ENCODE data around the gene ARL13A. TPM values are rescaled to one million over a fixed set of nuclear protein-coding genes. Genes with fewer than 3 reads are reported as not detected.

ARL13A gene
- total RNA-seq (2014; rRNA removed; shearing (Covaris generic); ENCODE audit: low replicate concordance): 0.86 TPM in 1 of 2 replicates, not detected in the other

DNA sequence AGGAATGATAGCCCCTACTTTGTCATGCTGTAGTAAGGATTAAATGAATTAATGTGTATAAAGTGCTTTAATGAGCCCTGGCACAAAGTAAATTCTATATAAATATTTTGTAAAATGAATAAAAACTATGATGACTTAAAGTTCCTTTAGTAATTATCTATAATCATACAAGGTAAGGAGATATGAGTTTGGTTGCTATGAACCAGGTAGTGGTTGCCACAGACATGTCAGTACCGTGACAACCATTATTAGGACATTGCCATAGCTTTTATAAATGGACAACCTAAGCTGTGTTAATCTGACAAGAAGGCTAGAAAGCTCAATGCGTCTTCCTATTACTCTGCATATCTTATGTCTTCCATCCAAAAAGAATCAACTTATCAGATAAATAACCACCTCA, at the start of gene ARL13A:
ARL13A (plus strand) TSS at position 301 of the 400 bp plus-strand sequence. CDS start 3,982 bp downstream, outside the sequence.
- no peak for DNase-seq
- Histone ChIP-seq H3K4me3 (no peak within 1 kb of the TSS), H3K36me3 (no peaks in the 10 kb centered on the region), H3K27me3 (no peaks in the 10 kb centered on the region), H3K9me3 (no peaks in the 10 kb centered on the region)

DNA sequence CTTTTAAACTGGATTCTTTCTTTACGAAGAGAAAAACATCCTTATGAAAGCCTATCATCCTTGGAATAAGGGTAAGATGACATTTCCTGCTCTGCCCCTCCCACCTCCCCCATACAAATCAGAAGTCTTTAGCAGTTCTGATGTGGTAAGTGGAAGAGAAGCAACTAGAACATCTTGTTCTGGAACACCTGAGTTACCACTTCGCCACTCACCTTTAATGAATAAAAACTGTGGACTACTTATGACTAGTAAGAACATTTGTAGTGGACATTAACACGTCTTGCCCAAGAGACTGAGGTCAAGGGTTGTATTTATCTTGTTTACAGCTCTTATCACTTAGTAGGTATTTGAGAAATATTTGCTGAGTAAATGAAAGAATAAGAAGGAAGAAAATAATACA, 45.1 kb upstream of the ARL13A start:
- Histone ChIP-seq H3K36me3 (no peaks in the 10 kb centered on the region), H3K27me3 (no peaks in the 10 kb centered on the region), H3K4me3 (no peak overlapping the region), H3K9me3 (no peaks in the 10 kb centered on the region)
- DNase-seq: no peak

DNA sequence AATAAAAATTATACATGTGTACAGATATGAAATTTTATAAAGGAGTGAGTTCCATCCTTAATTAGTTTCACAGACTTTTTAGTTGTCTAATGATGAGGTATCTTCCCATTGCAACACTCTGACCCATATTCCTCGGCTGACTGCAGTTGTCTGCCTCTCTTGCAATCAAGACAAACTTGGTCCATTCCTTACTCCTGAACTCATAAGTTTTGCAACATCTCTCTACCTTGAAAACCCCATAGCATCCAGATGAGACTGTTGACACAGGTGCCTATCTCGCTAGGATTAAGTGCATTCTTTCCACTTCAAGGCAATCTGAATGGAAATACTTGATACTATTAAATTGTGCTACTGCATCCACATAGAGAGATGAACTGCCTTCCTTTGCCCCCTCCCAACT, 43.1 kb upstream of the ARL13A start:
- Histone ChIP-seq H3K4me3 (no peak overlapping the region), H3K27me3 (no peaks in the 10 kb centered on the region), H3K36me3 (no peaks in the 10 kb centered on the region), H3K9me3 (no peaks in the 10 kb centered on the region)
- DNase-seq: no peak

DNA sequence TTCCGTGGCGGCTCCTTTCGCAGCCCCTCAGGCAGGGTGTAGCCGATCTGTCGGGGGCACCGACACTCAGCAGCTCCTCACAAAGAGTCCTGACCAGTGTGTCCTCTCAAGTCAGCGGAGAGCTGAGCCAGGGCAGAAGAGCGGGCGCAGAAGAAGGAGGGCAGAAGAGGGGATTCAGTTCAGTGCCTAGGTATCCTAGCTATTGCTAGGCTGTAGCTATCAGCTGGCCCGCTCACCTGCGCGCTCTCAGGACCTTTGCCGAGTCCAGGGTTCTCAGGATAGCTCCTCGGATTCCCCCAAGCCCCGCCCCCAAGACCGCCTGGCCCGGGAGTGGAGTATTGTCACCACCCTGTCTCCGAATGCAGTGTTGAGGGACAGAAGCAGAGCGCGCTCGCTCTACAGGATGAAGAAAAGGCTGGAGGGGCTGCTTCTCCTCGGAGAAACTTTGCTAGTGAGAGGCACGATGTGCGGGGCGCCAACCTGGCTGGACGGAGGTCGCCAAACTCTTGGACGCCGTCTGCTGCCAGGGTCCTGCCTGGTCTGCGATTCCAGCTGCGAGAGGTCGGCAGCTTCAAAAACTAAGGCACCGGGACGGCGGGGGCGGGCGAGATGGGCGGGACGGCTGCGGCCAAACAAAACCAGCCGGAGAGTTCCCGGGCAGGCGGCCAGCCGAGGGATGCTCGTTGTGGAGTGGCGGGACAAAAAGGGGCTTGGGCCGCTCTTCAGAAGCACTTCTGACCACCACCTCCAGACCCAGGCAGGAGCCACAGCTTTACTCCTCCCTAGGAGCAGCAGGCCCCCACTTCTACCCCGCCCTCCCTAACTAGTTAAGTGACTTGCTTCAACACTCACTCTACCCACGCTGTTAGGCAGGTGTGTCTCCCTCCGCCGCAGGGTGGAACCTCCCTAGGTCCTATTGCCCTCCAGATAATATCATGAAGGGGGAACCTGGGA, 40.6 kb upstream of the ARL13A start, which contains the start of gene XKRX:
XKRX (minus strand) TSS at position 258 of the 954 bp plus-strand sequence. CDS start 613 bp downstream, outside the sequence.
- DNase-seq: peak; percentile 45
- H3K4me3 ChIP-seq: peak within 1 kb of the TSS; percentile 10
- H3K27me3 ChIP-seq: no peaks in the 10 kb centered on the region
- no peaks in the 10 kb centered on the region for H3K36me3 ChIP-seq
- H3K9me3 ChIP-seq: no peaks in the 10 kb centered on the region

DNA sequence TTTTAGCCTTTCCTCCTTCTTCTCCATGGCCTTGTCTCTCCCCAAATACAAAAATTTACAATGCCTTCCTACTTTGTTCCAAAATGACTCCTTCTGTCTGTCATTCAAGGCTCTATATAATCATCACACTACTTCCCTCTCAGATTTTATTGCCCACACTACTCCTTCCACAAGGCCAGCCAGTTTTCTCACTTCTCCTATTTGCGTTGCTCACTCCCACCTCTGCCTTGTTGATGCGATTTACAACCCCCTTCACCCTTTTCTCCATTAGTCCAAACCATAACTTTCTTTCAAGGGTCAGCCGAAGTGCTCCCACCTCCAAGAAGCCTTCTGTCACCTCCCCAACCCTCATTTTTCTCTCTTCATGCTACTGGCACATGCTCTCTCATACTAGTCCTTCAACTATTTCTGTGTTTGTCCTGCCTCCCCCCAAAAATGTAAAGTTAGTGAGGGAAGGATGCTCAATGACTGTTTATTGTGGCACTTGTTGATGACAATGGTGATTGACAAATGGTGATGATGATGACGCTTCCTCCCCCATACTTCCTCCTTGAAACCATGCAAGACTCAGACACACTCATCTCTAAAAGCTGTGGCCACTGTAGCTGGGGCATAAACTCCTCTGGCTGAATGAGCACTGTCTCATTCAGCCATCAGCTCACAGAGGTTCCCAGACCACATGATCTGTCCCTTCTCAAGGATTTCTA, 38.1 kb upstream of the ARL13A start:
- H3K27me3 ChIP-seq: no peaks in the 10 kb centered on the region
- H3K9me3 ChIP-seq: no peaks in the 10 kb centered on the region
- no peak overlapping the region for H3K4me3 ChIP-seq
- no peak for DNase-seq
- H3K36me3 ChIP-seq: no peaks in the 10 kb centered on the region

GRCh38 chrX:100931925-100932285, 37.6 kb upstream of the ARL13A start:
- Histone ChIP-seq H3K36me3 (no peaks in the 10 kb centered on the region), H3K4me3 (no peak overlapping the region), H3K27me3 (no peaks in the 10 kb centered on the region), H3K9me3 (no peaks in the 10 kb centered on the region)
- DNase-seq: no peak

GRCh38 chrX:100935767-100936166, 33.7 kb upstream of the ARL13A start:
- H3K36me3 ChIP-seq: no peaks in the 10 kb centered on the region
- no peaks in the 10 kb centered on the region for H3K27me3 ChIP-seq
- H3K9me3 ChIP-seq: no peaks in the 10 kb centered on the region
- no peak overlapping the region for H3K4me3 ChIP-seq
- DNase-seq: no peak

- DNase-seq: no peak
- Histone ChIP-seq H3K4me3 (no peak overlapping the region), H3K9me3 (no peaks in the 10 kb centered on the region), H3K36me3 (no peaks in the 10 kb centered on the region), H3K27me3 (no peaks in the 10 kb centered on the region)
These were observed 30.2 kb upstream of the ARL13A start for GRCh38 chrX:100939333-100939732.

GRCh38 chrX:100944601-100945000, 24.9 kb upstream of the ARL13A start:
- H3K4me3 ChIP-seq: no peak overlapping the region
- H3K36me3 ChIP-seq: no peaks in the 10 kb centered on the region
- no peaks in the 10 kb centered on the region for H3K9me3 ChIP-seq
- H3K27me3 ChIP-seq: no peaks in the 10 kb centered on the region
- peak; percentile 21 for DNase-seq

GRCh38 chrX:100946299-100946927, 23.1 kb upstream of the ARL13A start:
- Histone ChIP-seq H3K4me3 (no peak overlapping the region), H3K36me3 (no peaks in the 10 kb centered on the region), H3K9me3 (no peaks in the 10 kb centered on the region), H3K27me3 (no peaks in the 10 kb centered on the region)
- DNase-seq: peak; percentile 13

GRCh38 chrX:100948557-100948956, 21.0 kb upstream of the ARL13A start:
- no peak for DNase-seq
- H3K9me3 ChIP-seq: no peaks in the 10 kb centered on the region

GRCh38 chrX:100962811-100963210, 6.7 kb upstream of the ARL13A start:
- no peaks in the 10 kb centered on the region for H3K27me3 ChIP-seq
- no peaks in the 10 kb centered on the region for H3K36me3 ChIP-seq
- no peaks in the 10 kb centered on the region for H3K9me3 ChIP-seq
- DNase-seq: no peak
- no peak overlapping the region for H3K4me3 ChIP-seq

More at GRCh38 chrX:100948557-100948956, 21.0 kb upstream of the ARL13A start:
- Histone ChIP-seq H3K27me3 (no peaks in the 10 kb centered on the region), H3K36me3 (no peaks in the 10 kb centered on the region), H3K4me3 (no peak overlapping the region)

DNA sequence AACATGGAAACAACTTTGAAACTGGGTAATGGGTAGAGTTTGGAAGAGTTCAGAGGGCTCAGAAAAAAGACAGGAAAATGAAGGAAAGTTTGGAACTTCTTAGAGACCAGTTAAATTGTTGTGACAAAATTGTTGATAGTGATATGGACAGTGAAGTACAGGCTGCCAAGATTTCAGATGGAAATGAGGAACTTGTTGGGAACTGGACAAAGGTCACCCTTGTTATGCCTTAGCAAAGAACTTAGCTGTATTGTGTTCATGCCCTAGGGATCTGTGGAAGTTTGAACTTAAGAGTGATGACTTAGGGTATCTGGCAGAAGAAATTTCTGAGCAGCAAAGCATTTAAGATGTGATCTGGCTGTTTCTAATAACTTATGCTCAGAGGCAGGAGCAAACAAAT, 5.1 kb upstream of the ARL13A start:
- Histone ChIP-seq H3K4me3 (no peak overlapping the region), H3K36me3 (no peaks in the 10 kb centered on the region), H3K9me3 (no peaks in the 10 kb centered on the region), H3K27me3 (no peaks in the 10 kb centered on the region)
- DNase-seq: no peak

GRCh38 chrX:100969936-100970335, 428 bp downstream of the ARL13A start:
- H3K4me3 ChIP-seq: no peak overlapping the region
- H3K36me3 ChIP-seq: no peaks in the 10 kb centered on the region
- no peaks in the 10 kb centered on the region for H3K27me3 ChIP-seq
- DNase-seq: no peak
- no peaks in the 10 kb centered on the region for H3K9me3 ChIP-seq

DNA sequence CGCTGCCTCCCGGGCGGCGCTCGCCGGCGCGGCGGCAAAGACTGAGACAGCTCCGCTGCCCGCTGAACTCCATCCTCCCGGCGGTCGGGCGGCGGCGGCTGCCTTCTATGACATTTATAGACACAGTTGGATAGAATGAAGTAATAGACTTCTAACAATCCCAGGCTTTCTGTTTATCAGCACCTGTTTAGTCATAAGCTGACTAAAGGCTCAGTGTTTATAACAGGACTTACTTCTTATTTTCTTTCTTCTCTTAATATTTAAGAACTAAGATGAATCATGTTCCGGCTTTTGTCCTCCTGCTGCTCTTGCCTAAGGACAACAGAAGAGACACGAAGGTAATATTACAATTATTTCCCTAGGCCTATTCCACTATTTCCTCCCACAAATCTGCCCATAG, 3.9 kb downstream of the ARL13A start:
- Histone ChIP-seq H3K4me3 (no peak overlapping the region), H3K36me3 (no peaks in the 10 kb centered on the region), H3K27me3 (no peaks in the 10 kb centered on the region), H3K9me3 (no peaks in the 10 kb centered on the region)
- DNase-seq: peak; percentile 8

- H3K4me3 ChIP-seq: no peak overlapping the region
- no peaks in the 10 kb centered on the region for H3K36me3 ChIP-seq
- H3K9me3 ChIP-seq: no peaks in the 10 kb centered on the region
- DNase-seq: no peak
- no peaks in the 10 kb centered on the region for H3K27me3 ChIP-seq
These were observed 5.7 kb downstream of the ARL13A start for GRCh38 chrX:100975212-100975611.

DNA sequence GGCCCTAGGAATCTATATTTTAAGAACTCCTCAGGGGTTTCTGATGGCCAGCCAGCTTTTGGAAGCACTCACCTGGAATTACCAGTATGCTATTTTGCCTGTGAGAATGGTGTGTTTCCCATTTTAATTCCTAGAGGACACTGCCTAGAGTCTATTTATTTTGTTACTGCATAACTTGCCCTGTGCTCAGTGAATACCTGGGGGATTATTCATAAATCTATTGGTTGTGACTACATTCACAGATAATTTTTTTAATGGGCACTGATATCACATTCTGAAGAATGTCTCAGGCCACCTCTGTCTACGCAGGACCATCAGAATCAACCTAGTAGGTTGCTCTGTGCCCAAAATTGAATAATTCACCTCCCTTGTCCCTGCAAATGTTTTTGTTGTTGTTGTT, 6.7 kb downstream of the ARL13A start:
- H3K27me3 ChIP-seq: no peaks in the 10 kb centered on the region
- no peaks in the 10 kb centered on the region for H3K9me3 ChIP-seq
- H3K4me3 ChIP-seq: no peak overlapping the region
- DNase-seq: no peak
- H3K36me3 ChIP-seq: no peaks in the 10 kb centered on the region
